Measurements from ENCODE around the gene RFX1. TPM values are rescaled to one million over a fixed set of nuclear protein-coding genes. Genes with fewer than 3 reads are reported as not detected.
"Not testable (repeated sequence)": the region's sequence is repeated elsewhere in the genome, so short reads cannot be mapped to it uniquely, and the experiment has no call there.

RFX1 gene
- total and polyA plus RNA-seq, 8 donors = 9.1 to 17.4 (median 13.5) TPM

DNA sequence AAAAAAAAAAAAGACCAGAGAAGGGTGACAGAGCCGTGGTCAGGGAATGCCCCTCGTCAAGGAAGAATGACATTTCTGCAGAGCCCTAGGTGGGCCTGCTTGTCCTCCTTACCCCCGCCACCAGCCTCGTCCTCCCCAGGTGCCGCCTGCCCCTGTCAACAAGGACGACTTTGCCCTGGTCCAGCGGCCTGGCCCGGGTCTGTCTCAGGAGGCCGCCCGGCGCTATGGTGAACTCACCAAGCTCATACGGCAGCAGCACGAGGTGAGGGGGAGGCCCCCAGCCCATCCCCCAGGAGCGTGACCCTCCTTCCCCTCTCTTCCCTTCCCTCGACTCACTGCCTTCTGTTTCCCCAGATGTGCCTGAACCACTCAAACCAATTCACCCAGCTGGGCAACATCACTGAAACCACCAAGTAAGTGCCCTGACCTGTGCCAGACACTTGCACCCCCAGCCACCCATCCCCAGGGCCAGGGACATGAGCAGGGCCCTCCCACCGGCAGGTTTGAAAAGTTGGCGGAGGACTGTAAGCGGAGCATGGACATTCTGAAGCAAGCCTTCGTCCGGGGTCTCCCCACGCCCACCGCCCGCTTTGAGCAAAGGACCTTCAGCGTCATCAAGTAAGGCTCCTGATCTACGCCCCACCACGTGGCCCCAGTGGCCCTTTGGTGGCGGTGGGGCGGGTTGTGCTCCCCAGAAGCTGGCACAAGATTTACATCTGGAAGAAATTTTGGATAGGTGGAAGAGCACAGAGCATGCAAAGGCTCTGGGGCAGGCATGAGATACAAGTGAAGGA, 82.7 kb downstream of the RFX1 start:
- H3K9me3 ChIP-seq = peaks cover 0 to 6% of the 10 kb centered on the region in 2 donors
- no peak for ATAC-seq
- no peak for DNase-seq
- no peak overlapping the region for H3K27ac ChIP-seq
- H3K4me3 ChIP-seq = no peak overlapping the region
- H3K4me1 ChIP-seq = peaks cover 0 to 12% of the 10 kb centered on the region in 2 donors
- peaks cover 0 to 97% of the 10 kb centered on the region in 2 donors for H3K36me3 ChIP-seq
- TF ChIP-seq, protein P1, sequence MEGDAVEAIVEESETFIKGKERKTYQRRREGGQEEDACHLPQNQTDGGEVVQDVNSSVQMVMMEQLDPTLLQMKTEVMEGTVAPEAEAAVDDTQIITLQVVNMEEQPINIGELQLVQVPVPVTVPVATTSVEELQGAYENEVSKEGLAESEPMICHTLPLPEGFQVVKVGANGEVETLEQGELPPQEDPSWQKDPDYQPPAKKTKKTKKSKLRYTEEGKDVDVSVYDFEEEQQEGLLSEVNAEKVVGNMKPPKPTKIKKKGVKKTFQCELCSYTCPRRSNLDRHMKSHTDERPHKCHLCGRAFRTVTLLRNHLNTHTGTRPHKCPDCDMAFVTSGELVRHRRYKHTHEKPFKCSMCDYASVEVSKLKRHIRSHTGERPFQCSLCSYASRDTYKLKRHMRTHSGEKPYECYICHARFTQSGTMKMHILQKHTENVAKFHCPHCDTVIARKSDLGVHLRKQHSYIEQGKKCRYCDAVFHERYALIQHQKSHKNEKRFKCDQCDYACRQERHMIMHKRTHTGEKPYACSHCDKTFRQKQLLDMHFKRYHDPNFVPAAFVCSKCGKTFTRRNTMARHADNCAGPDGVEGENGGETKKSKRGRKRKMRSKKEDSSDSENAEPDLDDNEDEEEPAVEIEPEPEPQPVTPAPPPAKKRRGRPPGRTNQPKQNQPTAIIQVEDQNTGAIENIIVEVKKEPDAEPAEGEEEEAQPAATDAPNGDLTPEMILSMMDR (IDR thresholded peaks at IDR 0.05) = no peak
- intact Hi-C loops (cut with DNase I) = no loop called here
- H3K27me3 ChIP-seq = no peaks in the 10 kb centered on the region

DNA sequence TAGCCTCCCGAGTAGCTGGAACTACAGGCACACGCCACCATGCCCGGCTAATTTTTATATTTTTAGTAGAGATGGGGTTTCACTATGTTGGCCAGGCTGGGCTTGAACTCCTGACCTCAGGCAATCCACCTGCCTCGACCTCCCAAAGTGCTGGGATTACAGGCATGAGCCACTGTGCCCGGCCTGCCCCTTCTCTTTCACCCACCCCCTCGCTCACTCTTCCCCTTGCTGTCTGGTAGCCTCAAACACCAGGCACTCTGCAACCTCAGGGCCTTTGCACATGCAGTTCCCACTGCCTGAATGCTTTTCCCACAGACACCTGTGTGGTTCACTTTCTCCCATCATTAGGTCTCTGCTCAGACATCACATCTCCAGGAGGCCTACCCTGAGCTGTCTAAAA, 84.0 kb downstream of the RFX1 start:
- H3K27ac ChIP-seq; H3K9me3 ChIP-seq; H3K27me3 ChIP-seq; intact Hi-C loops (cut with DNase I); ATAC-seq; DNase-seq; H3K4me3 ChIP-seq: not testable (repeated sequence)
- H3K4me1 ChIP-seq = peaks cover 0 to 11% of the 10 kb centered on the region in 2 donors
- H3K36me3 ChIP-seq = peaks cover 0 to 97% of the 10 kb centered on the region in 2 donors

DNA sequence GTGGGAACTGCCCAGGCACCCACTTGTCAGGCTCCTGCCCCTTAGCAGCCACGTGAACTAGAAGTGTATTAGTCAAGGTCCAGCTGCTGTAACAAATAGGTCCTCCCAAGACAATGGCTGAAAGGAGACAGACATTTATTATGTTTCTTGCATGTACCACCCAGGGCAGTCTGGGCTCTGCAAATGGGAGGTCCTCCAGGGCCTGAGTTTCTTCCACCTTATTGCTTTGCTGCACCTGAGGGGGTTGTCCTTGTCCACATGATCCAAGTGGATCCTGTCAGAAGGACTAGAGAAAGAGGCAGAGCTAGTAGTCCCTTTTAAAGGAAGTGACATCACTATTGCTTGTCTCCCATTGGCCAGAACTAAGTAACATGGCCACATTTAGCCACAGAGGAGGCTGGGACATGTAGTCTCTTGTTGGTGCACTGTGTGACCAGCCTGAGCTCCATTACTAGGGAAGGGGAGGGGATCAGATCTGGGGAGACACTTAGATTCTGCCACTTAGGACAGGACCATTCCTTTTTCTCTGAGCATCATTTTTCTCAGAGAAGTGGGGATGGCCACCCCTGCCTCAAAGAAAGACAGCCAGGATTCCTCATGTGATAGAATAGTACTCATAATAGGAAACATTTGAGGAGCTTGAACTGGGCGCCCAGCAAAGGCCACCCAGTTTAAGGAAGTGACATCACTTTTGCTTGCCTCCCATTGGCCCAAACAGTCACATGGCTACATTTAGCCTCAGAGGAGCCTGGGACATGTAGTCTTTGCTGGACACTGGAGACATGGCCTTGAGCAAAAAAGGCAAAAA, 85.0 kb downstream of the RFX1 start:
- ATAC-seq (peak; percentile 64), DNase-seq (no peak)
- Histone ChIP-seq H3K4me1 (peaks cover 0 to 6% of the 10 kb centered on the region in 2 donors), H3K4me3 (no peak overlapping the region), H3K27ac (no peak overlapping the region), H3K9me3 (peaks cover 0 to 6% of the 10 kb centered on the region in 2 donors), H3K36me3 (peaks cover 0 to 92% of the 10 kb centered on the region in 2 donors), H3K27me3 (no peaks in the 10 kb centered on the region)
- intact Hi-C loops (cut with DNase I) = no loop called here
- TF ChIP-seq, protein P1 (IDR thresholded peaks at IDR 0.05) = no peak

DNA sequence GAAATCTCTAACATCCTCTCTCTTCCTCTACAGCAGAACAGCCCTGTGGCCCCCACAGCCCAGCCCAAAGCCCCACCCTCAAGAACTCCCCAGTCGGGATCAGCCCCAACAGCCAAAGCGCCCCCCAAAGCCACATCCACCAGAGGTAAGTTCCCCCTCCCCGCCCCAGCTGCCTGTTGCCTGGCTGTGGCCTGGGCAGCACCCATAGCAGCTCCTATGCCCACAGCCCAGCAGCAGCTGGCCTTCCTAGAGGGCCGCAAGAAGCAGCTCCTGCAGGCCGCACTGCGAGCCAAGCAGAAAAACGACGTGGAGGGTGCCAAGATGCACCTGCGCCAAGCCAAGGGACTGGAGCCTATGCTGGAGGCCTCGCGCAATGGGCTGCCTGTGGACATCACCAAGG, 85.6 kb downstream of the RFX1 start:
- no peak for ATAC-seq
- no peak overlapping the region for H3K27ac ChIP-seq
- no peaks in the 10 kb centered on the region for H3K27me3 ChIP-seq
- H3K4me1 ChIP-seq = peaks cover 0 to 5% of the 10 kb centered on the region in 2 donors
- peaks cover 0 to 6% of the 10 kb centered on the region in 2 donors for H3K9me3 ChIP-seq
- no peak for DNase-seq
- H3K4me3 ChIP-seq = no peak overlapping the region
- H3K36me3 ChIP-seq = peaks cover 0 to 95% of the 10 kb centered on the region in 2 donors
- TF ChIP-seq, protein P1 (IDR thresholded peaks at IDR 0.05) = no peak
- intact Hi-C loops (cut with DNase I) = no loop called here

DNA sequence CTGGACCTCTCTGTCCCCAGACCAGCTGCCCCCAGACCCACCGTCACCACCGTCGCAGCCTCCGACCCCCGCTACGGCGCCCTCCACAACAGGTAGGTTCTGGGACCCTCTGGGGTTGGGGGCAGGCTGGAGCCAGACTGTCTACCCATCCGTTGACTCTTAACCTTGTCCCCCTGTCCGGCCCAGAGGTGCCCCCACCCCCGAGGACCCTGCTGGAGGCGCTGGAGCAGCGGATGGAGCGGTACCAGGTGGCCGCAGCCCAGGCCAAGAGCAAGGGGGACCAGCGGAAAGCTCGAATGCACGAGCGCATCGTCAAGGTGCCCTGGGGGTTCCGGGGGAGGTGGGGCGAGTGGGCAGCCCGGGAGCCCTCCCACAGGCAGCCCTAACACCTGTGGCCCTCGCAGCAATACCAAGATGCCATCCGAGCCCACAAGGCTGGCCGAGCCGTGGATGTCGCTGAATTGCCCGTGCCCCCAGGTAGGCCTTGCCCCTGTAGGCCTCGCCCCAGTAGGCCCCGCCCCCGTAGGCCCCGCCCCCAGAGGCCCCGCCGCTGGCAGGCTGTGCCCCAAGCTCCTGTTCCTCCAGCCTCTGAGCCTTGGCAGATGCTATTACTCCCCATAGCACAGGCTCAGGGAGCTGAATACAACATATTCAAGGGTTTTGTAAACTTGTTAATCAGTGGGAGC, 87.3 kb downstream of the RFX1 start:
- no peaks in the 10 kb centered on the region for H3K27me3 ChIP-seq
- H3K4me1 ChIP-seq = peaks cover 0 to 5% of the 10 kb centered on the region in 2 donors
- TF ChIP-seq, protein P1 (IDR thresholded peaks at IDR 0.05) = no peak
- peaks cover 0 to 95% of the 10 kb centered on the region in 2 donors for H3K36me3 ChIP-seq
- H3K4me3 ChIP-seq = no peak overlapping the region
- intact Hi-C loops (cut with DNase I) = no loop called here
- no peak overlapping the region for H3K27ac ChIP-seq
- peaks cover 0 to 6% of the 10 kb centered on the region in 2 donors for H3K9me3 ChIP-seq
- no peak for ATAC-seq
- DNase-seq = no peak

Data from left lung (tissue), 10 donors.